OCI-LY7 (cell line): ENCODE data around the gene ZC3H14. TPM values are rescaled to one million over a fixed set of nuclear protein-coding genes. Genes with fewer than 3 reads are reported as not detected.

Source experiments
- BruUV-seq: library from RNA; stranded (reverse); fragments of 400-500 nt; replicated peaks from 2 replicates; lab custom pipeline; 2021; lab: Mats Ljungman, UMichigan
- CTCF ChIA-PET: fragments of 300-600 bp; sonication (Branson Sonifier 250); formaldehyde crosslinking; loops from one replicate; lab custom pipeline; 2022; ENCODE audit warnings: antibody characterized with exemption; ENCODE audit not compliant: unreplicated experiment; lab: Charles Lee
- POLR2A ChIA-PET: fragments of 300-600 bp; sonication (Branson Sonifier 250); formaldehyde crosslinking; loops from one replicate; lab custom pipeline; 2022; ENCODE audit warnings: antibody characterized with exemption; lab: Charles Lee
- DNase-seq: peaks from one replicate; pipeline ENCODE4 v3.0.0-alpha.2; 2015; ENCODE audit warnings: low spot score
- H2AFZ ChIP-seq: fragments of 200-600 bp; sonication (generic), shearing (Covaris generic); 2 replicates; pipeline ENCODE4 v1.6.1; 2014; ENCODE audit warnings: mild to moderate bottlenecking, antibody characterized with exemption, low read length, moderate library complexity
- H3K27ac ChIP-seq: fragments of 200-600 bp; sonication (generic); 2 replicates; pipeline ENCODE4 v1.5.1; 2014; ENCODE audit warnings: mixed run types, low read depth, mild to moderate bottlenecking, moderate library complexity, low read length, inconsistent platforms; ENCODE audit not compliant: poor library complexity, severe bottlenecking
- H3K36me3 ChIP-seq: fragments of 200-600 bp; sonication (generic); 2 replicates; pipeline ENCODE4 v1.6.1; 2014; ENCODE audit warnings: mild to moderate bottlenecking, antibody characterized with exemption, low read length, moderate library complexity, mixed read lengths; ENCODE audit not compliant: insufficient read depth
- H3K4me1 ChIP-seq: fragments of 200-600 bp; sonication (generic); 2 replicates; pipeline ENCODE4 v1.5.1; 2014; ENCODE audit warnings: mild to moderate bottlenecking, low read length; ENCODE audit not compliant: insufficient read depth, poor library complexity, severe bottlenecking
- H3K4me2 ChIP-seq: fragments of 200-600 bp; sonication (generic); 2 replicates; pipeline ENCODE4 v1.6.1; 2014; ENCODE audit warnings: mild to moderate bottlenecking, low read length
- H3K4me3 ChIP-seq: fragments of 200-600 bp; sonication (generic); 2 replicates; pipeline ENCODE4 v1.5.1; 2014; ENCODE audit warnings: mild to moderate bottlenecking, low read depth, low read length; ENCODE audit not compliant: poor library complexity, severe bottlenecking
- H3K79me2 ChIP-seq: fragments of 200-600 bp; sonication (generic); 2 replicates; pipeline ENCODE4 v1.6.1; 2016; ENCODE audit warnings: low read depth, mild to moderate bottlenecking, low read length, moderate library complexity, mixed read lengths; ENCODE audit not compliant: insufficient read depth
- H3K9me2 ChIP-seq: fragments of 200-600 bp; sonication (generic); 2 replicates; pipeline ENCODE4 v1.6.1; 2016; ENCODE audit warnings: mild to moderate bottlenecking, low read length, mixed read lengths; ENCODE audit not compliant: insufficient read depth
- H3K9me3 ChIP-seq: fragments of 200-600 bp; sonication (generic); 2 replicates; pipeline ENCODE4 v1.6.1; 2014; ENCODE audit warnings: mild to moderate bottlenecking, mixed run types, low read length, mixed read lengths
- H4K20me1 ChIP-seq: fragments of 200-600 bp; sonication (generic); 2 replicates; pipeline ENCODE4 v1.6.1; 2014; ENCODE audit warnings: mild to moderate bottlenecking, antibody characterized with exemption, low read length, moderate library complexity, mixed read lengths; ENCODE audit not compliant: insufficient read depth
- EZH2phosphoT487 ChIP-seq: fragments of 200-600 bp; sonication (generic); IDR thresholded peaks from 2 replicates; pipeline ENCODE4 v1.6.1; 2018; ENCODE audit warnings: low read depth, borderline replicate concordance, mild to moderate bottlenecking, mixed run types, antibody characterized with exemption, low read length, moderate library complexity, mixed read lengths
- intact Hi-C: fragments of 100-400 bp; cut with micrococcal nuclease; formaldehyde crosslinking; loops from one replicate; pipeline ENCODE4 v1.10.0; 2022; ENCODE audit not compliant: unreplicated experiment
- total RNA-seq, 2 experiments: library from RNA; depleted of rRNA in 1 of 2; stranded (reverse); fragments of >200 nt in 1 of 2; shearing (Covaris generic) in 1 of 2; gene quantifications; 2 replicates each; pipeline ENCODE4 v1.2.3, GENCODE V29; 2014 to 2022
- TF ChIP-seq, protein P1 (sequence below): fragments of 200-600 bp; sonication (generic); conservative IDR thresholded peaks from 2 replicates; pipeline ENCODE4 v1.5.1; 2014; ENCODE audit warnings: mild to moderate bottlenecking, antibody characterized with exemption, low read length, moderate library complexity, mixed read lengths

ZC3H14 gene
- total RNA-seq, 2 experiments from 2014 or later = 36.6 to 53.5 TPM

GRCh38 chr14:88631091-88631490 lies 68.3 kb downstream of the ZC3H14 start:
- Histone ChIP-seq H3K4me2 (no peak overlapping the region), H3K27ac (no peak overlapping the region), H3K79me2 (no peaks in the 10 kb centered on the region), H3K9me3 (no peaks in the 10 kb centered on the region), H2AFZ (no peak overlapping the region), H4K20me1 (no peaks in the 10 kb centered on the region), H3K4me1 (no peaks in the 10 kb centered on the region), H3K9me2 (no peaks in the 10 kb centered on the region), H3K4me3 (no peak overlapping the region), H3K36me3 (no peaks in the 10 kb centered on the region)
- ChIA-PET CTCF (no interaction called here), POLR2A (no interaction called here)
- intact Hi-C loops = no loop called here
- BruUV-seq = no TSS peak
- no peak for DNase-seq
- TF ChIP-seq, protein P1, sequence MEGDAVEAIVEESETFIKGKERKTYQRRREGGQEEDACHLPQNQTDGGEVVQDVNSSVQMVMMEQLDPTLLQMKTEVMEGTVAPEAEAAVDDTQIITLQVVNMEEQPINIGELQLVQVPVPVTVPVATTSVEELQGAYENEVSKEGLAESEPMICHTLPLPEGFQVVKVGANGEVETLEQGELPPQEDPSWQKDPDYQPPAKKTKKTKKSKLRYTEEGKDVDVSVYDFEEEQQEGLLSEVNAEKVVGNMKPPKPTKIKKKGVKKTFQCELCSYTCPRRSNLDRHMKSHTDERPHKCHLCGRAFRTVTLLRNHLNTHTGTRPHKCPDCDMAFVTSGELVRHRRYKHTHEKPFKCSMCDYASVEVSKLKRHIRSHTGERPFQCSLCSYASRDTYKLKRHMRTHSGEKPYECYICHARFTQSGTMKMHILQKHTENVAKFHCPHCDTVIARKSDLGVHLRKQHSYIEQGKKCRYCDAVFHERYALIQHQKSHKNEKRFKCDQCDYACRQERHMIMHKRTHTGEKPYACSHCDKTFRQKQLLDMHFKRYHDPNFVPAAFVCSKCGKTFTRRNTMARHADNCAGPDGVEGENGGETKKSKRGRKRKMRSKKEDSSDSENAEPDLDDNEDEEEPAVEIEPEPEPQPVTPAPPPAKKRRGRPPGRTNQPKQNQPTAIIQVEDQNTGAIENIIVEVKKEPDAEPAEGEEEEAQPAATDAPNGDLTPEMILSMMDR = no peak
- no peak for TF ChIP-seq EZH2phosphoT487

DNA sequence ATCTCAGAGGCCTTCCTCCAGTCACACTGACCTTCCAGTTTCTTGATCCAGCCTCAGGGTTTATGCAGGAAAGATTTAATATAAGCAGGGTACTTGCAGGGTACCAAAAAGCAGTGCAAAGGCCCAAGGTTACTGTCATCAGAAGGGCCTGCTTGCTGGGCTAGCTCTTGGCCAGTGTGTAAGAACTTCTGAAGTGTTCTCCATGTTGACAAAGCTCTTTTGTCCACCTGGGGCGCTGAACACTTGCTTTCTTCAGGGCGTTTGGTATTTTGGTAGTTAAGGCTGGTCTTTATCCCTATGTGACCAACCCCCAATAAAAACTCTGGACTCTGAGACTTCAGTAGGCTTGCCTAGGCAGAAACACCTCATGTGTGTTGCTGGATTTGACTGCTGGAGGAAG lies 69.7 kb downstream of the ZC3H14 start:
- H3K4me3 ChIP-seq = no peak overlapping the region
- H4K20me1 ChIP-seq = no peaks in the 10 kb centered on the region
- H3K4me1 ChIP-seq = no peaks in the 10 kb centered on the region
- H2AFZ ChIP-seq = no peak overlapping the region
- ChIA-PET CTCF (no interaction called here), POLR2A (interaction anchor here (1.4 kb wide), 1 partner anchor 10 kb away, joined by 3 read pairs; no protein-coding TSS in a partner anchor)
- no peak overlapping the region for H3K27ac ChIP-seq
- no peak for DNase-seq
- no peak overlapping the region for H3K4me2 ChIP-seq
- H3K79me2 ChIP-seq = no peaks in the 10 kb centered on the region
- H3K36me3 ChIP-seq = no peaks in the 10 kb centered on the region
- TF ChIP-seq, protein P1 = no peak
- TF ChIP-seq EZH2phosphoT487 = no peak
- H3K9me2 ChIP-seq = no peaks in the 10 kb centered on the region
- BruUV-seq = no TSS peak
- no peaks in the 10 kb centered on the region for H3K9me3 ChIP-seq
- intact Hi-C loops = no loop called here

DNA sequence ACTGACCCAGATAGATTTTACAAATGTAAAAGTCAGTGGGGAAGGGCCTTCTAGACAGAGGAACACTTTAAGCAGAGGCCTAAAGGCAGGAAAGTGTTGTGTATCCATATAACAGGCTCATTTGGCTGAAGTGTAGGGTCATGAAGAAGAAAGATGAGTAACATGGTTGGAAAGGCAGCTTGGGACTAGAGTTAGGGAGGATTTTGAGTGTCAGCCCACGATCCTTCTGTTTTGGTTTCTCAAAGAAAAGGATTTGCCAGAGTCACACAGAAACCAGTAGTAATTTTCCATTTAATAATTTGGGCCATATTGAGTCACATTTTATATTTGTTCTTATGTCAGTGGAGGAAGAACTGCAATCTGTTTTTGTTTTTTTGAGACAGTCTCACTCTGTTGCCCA lies 76.4 kb downstream of the ZC3H14 start:
- intact Hi-C loops = no loop called here

More for the DNA sequence above, 76.4 kb downstream of the ZC3H14 start:
- Histone ChIP-seq H3K79me2 (no peaks in the 10 kb centered on the region), H3K36me3 (no peaks in the 10 kb centered on the region), H4K20me1 (no peaks in the 10 kb centered on the region), H2AFZ (no peak overlapping the region), H3K9me3 (no peaks in the 10 kb centered on the region), H3K27ac (no peak overlapping the region), H3K4me3 (no peak overlapping the region), H3K4me1 (no peaks in the 10 kb centered on the region), H3K4me2 (no peak overlapping the region), H3K9me2 (no peaks in the 10 kb centered on the region)
- CTCF ChIA-PET = no interaction called here
- no TSS peak for BruUV-seq
- no peak for TF ChIP-seq EZH2phosphoT487
- TF ChIP-seq, protein P1 = no peak
- POLR2A ChIA-PET = no interaction called here
- DNase-seq = no peak
